ENCODE measurements around the gene EEFSEC.

Gene EEFSEC

DNA sequence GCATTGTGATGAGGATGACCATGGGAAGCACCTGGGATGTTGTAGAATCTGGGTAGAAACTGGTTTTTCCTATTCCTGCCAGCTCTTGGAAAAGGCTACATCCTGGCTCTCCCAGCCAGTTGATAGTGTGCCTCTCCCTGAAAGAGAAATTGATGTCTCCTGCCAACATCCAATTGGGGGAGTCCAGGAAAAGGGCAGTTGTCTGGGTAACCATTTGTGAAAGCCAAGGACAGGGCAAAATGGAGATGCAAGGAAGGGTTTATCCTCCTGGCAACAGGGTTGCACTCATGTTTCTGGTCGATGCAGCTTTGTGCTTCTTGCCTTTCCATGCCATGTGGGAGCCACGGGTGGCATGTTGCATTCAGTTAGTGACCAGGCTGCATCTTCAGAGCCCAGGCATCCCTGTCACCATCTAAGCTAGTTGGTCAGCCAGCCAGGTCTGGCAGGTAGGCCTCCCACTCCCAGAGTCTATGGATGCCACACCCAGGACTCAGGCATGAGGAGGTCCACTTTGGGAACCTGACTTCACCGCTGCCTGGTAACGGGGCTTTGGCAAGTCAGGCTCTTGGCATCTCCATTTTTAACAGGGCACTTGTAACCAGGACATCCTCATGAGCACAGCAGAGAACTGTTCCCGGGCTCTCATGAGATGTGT lies 159.9 kb downstream of the EEFSEC start:
- in situ Hi-C loops (cut with MboI; ENCODE audit: low sequenced_read_pairs), result no loop called here

DNA sequence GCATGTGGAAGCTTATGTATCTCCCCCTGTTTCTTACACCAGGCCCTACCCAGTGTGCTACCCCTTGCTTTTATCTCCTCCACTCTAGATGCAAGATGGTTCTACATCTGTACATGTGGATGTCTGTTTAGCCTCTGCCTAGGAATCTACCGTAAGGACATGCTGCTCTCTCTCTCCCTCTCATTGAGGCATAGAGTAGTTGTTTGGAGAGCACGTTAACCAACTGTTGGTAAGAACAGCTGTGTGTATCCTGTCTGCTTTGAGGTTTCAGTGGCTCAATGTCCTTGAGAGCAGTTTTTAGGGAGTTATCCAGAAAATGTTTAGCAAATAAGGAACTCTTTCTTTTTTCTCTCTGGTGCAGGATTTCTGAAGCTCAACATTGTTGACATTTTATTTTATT lies 160.7 kb downstream of the EEFSEC start:
- in situ Hi-C loops (cut with MboI; ENCODE audit: low sequenced_read_pairs), result no loop called here

DNA sequence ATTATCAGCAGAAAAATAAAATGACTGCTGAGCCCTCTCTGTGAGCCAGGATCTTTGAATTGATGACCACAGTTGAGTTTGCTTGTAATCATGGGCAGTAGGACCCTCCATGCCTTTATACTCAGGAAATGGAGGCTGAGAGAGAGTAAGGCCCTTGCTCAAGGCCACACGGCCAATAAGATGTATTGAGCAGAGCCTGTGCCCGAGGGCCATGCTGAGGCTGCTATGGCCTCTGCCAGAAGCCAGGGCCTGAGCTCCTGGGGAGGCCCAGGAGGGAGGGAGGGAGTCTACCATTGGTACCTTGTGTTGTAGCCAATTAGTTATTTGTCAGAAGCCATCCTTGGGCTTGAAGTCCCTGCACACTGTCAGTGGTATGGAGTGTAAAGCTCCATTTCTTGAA lies 162.0 kb downstream of the EEFSEC start:
- in situ Hi-C loops (cut with MboI; ENCODE audit: low sequenced_read_pairs), result no loop called here

DNA sequence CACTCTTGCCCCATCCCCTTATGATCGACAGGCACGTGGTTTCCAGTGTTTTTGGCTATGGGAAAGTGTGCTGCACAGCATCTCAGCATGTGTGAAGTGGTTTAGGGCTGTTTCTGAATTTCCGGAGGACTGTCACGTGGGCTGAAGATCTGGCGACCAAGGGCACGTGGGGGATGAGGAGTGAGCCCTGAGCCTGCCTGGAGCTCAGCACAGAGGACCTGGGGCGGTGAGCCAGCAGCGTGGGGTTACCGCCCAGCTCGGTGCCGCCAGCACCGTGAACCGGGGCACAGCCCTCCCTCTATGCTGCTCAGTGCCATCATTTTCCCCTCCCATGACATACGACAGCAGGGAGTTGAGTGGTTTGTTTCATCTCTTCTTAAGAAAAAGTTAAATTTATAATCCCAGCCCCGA lies 163.2 kb downstream of the EEFSEC start:
- in situ Hi-C loops (cut with MboI; ENCODE audit: low sequenced_read_pairs), result no loop called here

DNA sequence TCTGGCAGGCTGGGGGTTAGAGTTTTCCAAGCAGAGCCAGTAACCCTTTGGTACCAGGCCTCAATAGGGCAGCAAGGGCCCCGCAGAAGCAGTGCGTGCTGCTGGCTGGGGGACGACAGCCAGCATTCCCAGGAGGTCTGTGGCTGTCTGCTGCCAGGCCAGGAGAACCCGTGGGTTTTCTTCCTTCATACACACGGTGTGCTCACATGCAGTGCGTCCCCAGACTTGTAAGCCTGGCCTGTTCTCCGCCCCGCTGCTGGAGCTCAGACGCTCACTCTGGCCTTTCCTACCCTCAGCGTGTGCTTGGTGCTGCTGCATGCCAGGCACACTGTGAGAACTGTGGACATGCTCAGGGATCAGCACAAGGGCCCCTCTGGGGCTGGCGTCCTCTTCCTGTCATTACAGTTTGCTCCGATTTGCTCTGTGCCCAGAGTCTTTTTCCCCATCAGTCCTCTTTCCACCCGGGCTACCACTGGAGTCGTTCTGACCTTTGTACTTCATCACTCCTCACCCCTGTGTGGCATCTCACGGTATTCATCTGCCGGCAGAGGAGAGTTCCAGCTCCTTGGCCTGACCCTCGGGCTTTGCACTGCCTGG lies 163.9 kb downstream of the EEFSEC start:
- in situ Hi-C loops (cut with MboI; ENCODE audit: low sequenced_read_pairs), result no loop called here

DNA sequence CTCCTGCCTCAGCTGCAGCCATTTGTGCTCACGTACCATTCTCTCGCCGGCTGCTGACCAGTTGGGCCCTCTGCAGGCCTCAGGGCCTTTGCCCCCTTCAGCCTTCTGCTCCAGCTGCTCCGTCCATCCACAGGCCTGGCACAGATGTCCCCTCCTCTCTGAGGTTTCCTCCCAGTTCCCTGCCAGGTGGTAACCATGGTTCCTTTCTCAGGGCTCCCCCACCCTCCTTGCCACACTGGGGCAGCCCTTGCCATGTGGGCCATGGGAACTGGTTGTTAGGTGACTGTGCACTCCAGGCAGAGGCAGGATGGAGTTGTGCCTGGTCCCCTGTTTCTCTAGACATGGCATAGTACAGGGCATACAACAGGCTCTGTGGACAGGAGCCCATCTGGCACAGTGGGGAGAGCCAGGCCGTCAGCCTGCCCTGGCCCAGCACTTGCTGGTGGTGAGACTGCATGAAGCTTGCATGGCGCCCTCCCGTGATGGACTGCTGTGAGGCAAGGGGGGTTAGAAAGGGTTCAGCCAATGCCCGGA lies 164.5 kb downstream of the EEFSEC start:
- in situ Hi-C loops (cut with MboI; ENCODE audit: low sequenced_read_pairs), result no loop called here

DNA sequence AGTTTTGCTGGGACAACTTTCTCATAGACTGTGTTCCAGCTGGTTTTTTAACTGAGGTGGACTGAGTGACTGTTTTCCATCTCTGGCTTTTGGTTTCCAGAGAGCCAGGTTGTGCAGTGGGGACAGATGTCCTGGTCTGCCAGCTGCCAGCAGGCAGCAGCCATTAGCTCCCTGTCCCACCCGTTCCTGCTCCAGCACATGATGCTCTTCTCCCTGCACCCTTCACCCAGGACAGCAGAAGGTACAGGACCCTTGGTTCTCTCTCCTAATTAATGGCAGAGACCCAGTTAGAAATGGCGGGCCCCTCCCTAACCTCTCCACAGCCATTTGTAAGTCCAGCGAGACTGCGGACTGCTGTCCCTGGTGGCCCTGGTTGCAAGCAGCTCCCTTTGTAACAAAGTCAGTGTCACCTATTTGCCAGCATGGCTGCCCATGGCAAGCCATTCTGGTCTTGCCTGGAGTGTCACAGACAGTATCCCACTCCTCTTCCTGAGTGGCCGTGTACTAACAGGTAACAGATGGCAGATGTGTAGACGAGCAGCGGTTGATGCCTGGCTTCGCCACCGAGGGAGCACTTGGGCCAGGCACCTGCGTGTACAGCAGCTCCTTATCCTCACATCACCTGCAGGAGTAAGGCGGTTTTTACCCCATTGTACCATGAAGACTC lies 165.1 kb downstream of the EEFSEC start:
- in situ Hi-C loops (cut with MboI; ENCODE audit: low sequenced_read_pairs), result no loop called here

DNA sequence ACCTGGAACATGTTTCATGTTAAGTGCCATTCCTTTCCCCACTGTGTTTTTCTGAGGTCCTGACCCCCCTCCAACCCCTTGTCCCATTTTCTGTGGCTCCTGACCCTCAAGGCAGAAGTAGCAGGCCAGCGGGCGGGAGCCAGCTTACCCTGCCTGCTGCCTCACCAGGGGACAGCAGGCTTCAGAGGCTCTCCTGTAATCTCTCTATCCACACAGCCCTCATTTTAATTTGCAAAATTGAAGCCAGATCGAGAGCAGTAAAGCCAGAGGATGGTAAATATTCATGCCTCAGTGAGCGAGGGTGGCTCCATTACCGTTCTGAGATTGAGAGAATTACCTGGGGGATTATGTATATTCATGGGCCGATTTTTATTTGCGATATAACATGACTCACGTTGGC lies 165.8 kb downstream of the EEFSEC start:
- in situ Hi-C loops (cut with MboI; ENCODE audit: low sequenced_read_pairs), result no loop called here

DNA sequence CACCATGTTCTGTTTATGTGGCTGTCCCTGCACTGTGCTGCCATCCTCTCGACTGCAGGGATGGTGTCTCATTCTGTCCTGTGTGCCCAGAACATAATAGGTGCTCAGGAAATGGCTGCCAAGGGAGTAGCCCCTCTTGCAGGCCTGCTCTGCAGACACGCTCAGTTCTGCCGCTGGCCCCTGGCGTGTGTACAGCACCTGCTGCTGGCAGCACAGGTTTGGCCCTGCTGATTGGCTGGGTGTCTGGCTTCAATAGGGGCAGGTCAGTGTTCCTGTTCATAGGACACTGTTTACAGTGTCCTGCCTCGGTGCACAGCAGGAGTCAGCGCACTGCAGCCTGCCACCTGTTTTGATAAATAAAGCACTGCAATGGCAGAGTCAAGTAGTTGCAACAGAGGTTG lies 166.5 kb downstream of the EEFSEC start:
- in situ Hi-C loops (cut with MboI; ENCODE audit: low sequenced_read_pairs), result no loop called here

DNA sequence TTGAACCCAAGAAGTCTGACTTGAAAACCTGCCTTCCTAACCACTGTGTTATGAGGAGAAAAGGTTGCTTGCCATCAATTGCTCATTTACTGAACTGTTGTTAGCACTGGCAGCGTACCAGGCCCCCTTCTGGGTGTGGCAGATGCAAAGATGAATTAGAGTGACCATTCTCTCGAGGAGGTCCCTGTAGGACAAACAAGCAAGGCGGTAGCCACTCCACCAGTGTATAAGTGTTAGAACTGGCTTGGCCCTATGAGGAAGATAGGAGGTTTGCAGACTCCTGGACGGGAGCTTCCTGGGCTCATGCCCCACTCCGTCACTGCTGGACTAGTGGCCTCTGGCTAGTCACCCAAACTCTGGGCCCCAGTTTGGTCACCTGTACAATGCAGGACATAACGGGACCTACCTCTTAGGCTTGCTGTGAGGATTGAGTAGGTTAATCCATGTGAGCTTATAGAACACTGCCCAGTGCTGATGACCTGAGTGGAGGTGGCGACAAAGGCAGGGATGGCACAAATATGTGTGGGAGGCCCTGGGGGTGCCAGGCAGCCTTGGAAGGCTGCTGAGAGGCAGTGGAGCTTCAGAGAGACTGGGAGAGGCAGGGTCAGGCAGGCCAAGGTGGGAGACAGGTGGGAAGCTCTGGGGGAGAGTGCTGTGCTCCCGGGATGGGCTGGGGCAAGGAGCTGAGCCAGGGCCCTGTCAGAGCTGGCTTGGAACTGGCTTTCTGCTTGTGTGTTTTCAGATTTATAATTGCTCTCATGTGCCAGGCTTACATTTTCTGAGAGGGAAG lies 167.5 kb downstream of the EEFSEC start:
- in situ Hi-C loops (cut with MboI; ENCODE audit: low sequenced_read_pairs), result no loop called here

DNA sequence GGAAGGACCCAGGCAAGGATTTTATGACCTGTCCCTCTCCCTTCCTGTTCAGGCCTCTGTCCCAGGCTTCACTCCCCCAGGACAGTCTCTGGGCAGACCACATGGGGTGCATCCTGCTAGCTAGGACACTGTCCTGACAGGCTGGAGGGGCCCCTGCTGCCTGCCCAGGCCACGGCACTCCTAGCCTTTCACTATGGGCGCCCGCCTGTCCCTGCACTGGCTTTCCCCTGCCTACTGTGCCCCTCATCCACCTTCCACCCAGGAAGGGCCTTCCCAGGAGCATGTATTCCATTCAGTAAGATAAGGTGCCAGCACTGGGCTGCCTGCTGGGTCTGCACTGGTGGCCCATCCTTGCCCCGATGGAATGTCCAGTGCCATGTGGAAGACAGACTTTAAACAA lies 168.1 kb downstream of the EEFSEC start:
- in situ Hi-C loops (cut with MboI; ENCODE audit: low sequenced_read_pairs), result no loop called here

DNA sequence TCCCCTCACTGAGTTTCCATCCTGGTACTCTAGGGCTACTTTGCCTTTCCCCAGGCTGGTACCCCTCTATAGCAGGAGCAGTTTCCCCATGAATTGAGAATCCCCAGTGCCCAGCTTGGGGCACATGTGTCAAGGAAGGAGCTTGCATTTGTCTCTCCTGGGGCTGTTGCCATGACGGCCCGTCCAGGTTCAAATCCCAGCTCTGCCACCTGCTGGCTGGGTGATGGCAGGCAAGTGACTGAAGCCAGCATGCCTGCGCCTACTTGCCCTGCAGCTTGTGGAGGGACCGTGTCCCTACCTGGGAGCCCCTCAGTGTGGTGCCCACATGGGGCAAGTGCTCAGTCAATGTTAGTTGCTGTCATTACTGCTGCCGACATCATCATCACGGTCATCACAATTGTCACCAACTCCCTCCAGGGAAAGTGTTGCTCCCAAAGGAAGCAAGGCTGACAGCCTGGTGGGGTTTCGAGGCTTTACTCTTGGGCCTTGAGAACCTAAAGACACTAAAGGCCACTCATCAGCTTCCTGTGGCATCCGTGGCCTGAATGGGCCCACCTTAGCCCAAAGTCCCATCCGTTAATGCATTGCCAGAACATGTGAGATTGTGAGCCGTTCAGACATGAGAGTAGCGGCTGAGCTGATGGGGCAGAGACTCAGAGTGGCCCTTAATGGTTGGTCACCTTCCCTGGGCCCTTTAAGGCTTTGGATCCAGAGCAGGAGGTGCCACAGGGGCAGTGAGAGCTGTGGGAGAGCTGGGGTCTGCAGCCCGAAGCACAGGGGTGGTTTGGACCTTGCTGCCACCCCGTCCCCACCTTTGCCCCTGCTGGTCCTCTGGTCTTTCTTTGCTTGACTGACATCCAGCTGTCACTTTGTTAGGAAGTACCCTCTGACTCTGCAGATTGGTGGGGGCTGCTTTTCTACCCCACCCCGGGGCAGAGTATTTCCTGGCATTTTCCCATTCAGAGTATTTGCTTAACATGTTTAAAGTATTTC lies 169.0 kb downstream of the EEFSEC start:
- in situ Hi-C loops (cut with MboI; ENCODE audit: low sequenced_read_pairs), result no loop called here

DNA sequence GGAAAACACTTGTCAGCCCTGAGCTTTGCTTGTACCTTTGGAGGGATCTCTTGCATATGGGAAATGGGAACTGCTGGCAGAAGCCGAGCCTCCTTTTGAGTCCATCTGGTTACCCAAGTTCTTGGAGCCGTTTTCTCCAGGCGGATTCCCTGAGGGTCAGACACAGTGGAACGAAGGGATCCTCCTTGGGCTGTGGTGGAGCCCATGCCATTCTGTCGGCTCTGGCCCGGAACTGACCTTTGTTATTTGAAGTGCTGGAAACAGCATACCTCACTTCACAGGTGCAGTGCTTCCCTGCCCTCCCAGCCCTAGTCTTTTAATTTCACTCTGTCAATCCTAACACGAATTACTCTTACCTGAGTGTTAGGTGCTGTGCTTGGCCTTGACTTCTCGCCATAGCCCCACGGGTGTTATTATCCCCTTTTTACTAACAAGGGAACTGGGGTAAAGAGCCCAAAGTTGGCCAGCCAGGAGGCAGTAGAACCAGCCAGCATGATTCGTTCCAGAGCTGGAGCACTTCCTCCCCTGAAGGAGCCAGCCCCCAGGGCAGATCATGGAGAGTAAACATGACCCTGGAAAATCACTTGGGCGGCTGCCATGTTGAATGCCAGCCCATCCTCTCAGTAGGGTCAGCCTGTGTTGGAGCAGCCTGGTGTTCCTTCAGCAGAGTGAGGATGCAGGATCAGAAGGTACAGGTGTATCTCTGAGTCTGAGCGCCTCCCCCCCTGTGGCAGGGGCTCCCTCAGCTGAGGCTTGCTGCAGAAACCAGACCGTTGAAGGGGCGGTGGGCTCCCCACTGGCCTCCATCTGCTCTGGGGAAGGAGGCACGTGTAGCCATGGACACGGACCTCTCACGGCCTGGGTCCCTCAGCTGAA lies 170.2 kb downstream of the EEFSEC start:
- in situ Hi-C loops (cut with MboI; ENCODE audit: low sequenced_read_pairs), result no loop called here

DNA sequence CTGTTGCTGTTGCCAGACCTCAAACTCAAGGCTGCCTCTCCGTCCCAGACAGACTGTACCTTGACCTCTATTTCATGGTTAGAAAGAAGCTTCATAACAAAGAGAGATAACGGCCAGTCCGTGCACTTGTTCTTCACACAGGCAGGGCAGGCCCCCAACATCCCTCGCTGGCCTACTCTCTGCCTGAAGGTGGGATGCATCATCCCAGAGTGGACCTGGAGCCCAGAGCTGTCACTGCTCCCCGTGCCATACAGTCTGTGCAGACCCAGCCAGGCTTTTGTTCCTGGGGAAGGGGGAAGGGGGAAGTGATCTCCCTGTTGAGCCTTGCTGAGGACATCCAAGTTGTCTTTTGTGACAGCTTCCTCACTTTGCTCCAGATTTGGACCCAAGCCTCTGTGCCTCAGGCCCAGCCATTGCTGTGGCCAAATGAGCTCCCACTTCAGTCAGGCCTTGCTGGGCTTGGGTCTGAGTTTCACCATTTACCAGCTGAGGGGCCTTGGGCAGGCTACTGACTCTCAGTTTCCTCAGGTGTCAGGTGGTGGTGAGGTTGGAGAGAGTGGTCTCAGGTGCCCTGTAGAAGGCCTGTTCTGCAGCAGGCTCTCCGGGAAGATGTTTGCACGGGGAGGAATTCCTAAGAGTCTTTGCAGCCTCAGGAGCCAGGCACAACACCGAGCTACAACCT lies 171.8 kb downstream of the EEFSEC start:
- in situ Hi-C loops (cut with MboI; ENCODE audit: low sequenced_read_pairs), result no loop called here

DNA sequence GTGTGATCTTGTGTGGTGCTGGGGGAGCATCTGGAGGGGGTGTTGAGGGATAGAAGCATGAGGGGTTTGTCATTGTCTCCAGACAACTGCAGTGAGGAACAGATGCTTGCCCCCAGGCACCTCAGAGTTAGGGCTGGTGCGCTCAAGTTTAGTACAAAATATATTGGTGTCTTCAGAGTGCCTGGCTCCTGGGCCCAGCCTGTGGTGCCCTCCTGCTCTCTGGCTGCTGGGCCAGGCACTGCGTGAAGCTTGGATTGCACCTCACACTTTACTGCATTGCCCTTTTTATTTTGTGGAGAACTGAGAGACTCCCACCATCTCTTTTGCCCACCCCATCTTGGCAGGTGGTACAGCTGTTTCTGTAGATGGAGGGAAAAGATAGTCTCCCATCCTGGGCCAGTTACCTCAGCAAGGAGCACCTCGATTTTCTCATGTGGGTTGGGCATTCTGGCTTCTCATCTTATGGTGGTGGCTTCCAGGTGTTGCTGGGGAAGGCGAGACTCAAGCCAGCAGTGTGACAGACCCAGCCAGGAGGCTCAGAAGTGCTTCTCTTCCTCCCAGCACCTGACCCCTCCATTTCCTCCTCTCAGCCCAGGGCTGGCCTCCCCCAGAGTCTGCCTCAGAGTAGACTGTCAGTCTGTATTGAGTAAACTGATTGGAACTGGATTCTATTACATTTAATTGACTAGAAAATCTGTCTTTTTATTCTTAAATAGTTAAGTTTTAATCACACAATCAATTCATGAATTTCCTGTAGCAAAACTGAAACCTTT lies 173.0 kb downstream of the EEFSEC start:
- in situ Hi-C loops (cut with MboI; ENCODE audit: low sequenced_read_pairs), result no loop called here

DNA sequence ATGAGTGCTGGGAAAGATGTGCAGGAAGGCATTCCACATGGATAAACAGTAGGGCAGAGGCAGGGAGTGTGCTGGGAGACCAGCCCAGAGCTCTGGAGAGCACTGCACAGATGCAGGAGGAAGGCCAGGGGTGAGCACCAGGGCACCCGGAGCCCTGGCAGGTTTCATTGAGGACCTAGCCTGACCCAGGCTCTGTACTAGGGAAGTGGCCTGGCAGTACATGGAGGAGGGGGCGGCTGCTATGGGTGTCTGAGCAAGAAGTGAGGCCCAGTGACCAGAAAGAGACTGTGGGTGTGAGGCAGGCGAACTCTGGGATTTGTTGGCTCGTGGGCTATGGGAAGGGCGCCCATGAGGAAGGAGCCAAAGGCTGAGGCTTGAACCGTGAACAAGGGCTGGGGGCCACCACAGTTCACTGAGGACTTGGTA lies 174.3 kb downstream of the EEFSEC start:
- in situ Hi-C loops (cut with MboI; ENCODE audit: low sequenced_read_pairs), result no loop called here

DNA sequence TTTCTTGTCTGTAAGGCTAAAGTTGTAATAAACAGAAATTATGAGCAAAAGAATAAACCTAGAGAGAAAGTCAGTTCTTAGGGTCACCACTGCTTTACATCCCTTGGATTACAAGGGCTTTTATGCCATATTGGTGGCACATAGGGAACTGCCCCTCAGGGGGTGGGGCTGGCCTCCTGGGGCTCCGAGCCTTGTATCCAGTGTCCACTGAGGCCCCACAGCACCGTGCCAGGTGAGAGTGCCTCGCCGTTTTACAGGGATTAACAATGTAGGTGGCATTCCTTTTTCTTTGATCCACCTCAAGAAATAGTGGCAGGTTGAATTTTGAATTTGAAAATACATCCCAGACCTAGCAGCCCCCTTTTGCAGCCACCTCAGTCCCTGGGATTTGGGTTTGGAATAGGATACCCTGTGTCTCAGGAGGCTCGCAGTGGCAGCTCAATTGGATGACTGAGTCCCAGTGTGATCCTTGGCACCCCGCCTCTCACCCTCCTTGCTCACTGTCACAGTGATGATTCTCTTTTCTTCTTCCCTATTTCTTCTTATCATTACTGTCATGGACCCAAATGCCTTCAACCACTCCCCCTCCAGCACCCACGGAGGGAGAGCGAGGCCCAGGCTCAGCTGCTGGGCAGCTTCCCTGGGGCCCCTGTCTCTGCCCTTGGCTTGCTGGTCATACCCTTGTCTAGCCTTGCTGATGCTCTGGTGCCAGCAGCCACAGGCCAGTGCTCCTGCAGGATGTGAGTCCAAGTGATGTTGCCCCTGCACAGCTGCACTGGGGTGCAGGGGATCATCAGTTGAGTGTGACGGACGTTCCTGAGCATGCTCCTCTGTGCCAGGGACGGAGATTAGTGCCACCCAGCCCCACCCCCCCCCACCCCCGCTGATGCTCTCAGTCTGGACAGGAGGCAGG lies 175.5 kb downstream of the EEFSEC start:
- in situ Hi-C loops (cut with MboI; ENCODE audit: low sequenced_read_pairs), result no loop called here

Data from hTERT RPE-1 (cell line).